ENCODE measurements around the gene PWP1.

PWP1 gene

GRCh38 chr12:107650977-107651376 is 34.6 kb upstream of the PWP1 start:
- H3K9ac ChIP-seq (ENCODE audit: low read length): no peak overlapping the region
- no peak for TF ChIP-seq EZH2 (optimal IDR thresholded peaks at IDR 0.05; ENCODE audit: low read depth, low read length)
- TF ChIP-seq, protein P1, sequence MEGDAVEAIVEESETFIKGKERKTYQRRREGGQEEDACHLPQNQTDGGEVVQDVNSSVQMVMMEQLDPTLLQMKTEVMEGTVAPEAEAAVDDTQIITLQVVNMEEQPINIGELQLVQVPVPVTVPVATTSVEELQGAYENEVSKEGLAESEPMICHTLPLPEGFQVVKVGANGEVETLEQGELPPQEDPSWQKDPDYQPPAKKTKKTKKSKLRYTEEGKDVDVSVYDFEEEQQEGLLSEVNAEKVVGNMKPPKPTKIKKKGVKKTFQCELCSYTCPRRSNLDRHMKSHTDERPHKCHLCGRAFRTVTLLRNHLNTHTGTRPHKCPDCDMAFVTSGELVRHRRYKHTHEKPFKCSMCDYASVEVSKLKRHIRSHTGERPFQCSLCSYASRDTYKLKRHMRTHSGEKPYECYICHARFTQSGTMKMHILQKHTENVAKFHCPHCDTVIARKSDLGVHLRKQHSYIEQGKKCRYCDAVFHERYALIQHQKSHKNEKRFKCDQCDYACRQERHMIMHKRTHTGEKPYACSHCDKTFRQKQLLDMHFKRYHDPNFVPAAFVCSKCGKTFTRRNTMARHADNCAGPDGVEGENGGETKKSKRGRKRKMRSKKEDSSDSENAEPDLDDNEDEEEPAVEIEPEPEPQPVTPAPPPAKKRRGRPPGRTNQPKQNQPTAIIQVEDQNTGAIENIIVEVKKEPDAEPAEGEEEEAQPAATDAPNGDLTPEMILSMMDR (IDR thresholded peaks at IDR 0.05; ENCODE audit: low read length): no peak
- H3K4me1 ChIP-seq (ENCODE audit: low read length): 0 out of 2 replicates have a peak, but pooled peaks cover 6% of the 10 kb centered on the region
- H4K20me1 ChIP-seq (ENCODE audit: insufficient read depth, low read length): no peaks in the 10 kb centered on the region
- no peak overlapping the region for H2AFZ ChIP-seq (ENCODE audit: low read length)
- H3K79me2 ChIP-seq (ENCODE audit: low read length): no peaks in the 10 kb centered on the region
- H3K4me3 ChIP-seq (ENCODE audit: low read length): no peak overlapping the region
- DNase-seq: no peak
- no peaks in the 10 kb centered on the region for H3K27me3 ChIP-seq (replicated peaks; ENCODE audit: insufficient read depth, low read length)
- H3K36me3 ChIP-seq (replicated peaks; ENCODE audit: insufficient read depth, low read length): no peaks in the 10 kb centered on the region
- H3K27ac ChIP-seq (ENCODE audit: low read length): no peak overlapping the region
- no peaks in the 10 kb centered on the region for H3K9me2 ChIP-seq (replicated peaks; ENCODE audit: insufficient read depth, low read length)
- H3K9me3 ChIP-seq (replicated peaks; ENCODE audit: insufficient read depth, low read length): no peaks in the 10 kb centered on the region
- H3F3A ChIP-seq (ENCODE audit: insufficient read depth, low read length): no peaks in the 10 kb centered on the region
- no peak overlapping the region for H3K4me2 ChIP-seq (ENCODE audit: low read depth, low read length)

- Histone ChIP-seq H3K27ac (ENCODE audit: low read length) (no peak overlapping the region), H3K9ac (ENCODE audit: low read length) (no peak overlapping the region), H3K4me2 (ENCODE audit: low read depth, low read length) (no peak overlapping the region), H3K9me2 (replicated peaks; ENCODE audit: insufficient read depth, low read length) (no peaks in the 10 kb centered on the region), H3K4me1 (ENCODE audit: low read length) (0 out of 2 replicates have a peak, but pooled peaks cover 6% of the 10 kb centered on the region), H3F3A (ENCODE audit: insufficient read depth, low read length) (no peaks in the 10 kb centered on the region), H3K27me3 (replicated peaks; ENCODE audit: insufficient read depth, low read length) (no peaks in the 10 kb centered on the region), H3K79me2 (ENCODE audit: low read length) (no peaks in the 10 kb centered on the region), H4K20me1 (ENCODE audit: insufficient read depth, low read length) (no peaks in the 10 kb centered on the region), H3K4me3 (ENCODE audit: low read length) (no peak overlapping the region), H3K36me3 (replicated peaks; ENCODE audit: insufficient read depth, low read length) (no peaks in the 10 kb centered on the region), H3K9me3 (replicated peaks; ENCODE audit: insufficient read depth, low read length) (no peaks in the 10 kb centered on the region), H2AFZ (ENCODE audit: low read length) (no peak overlapping the region)
- no peak for DNase-seq
- TF ChIP-seq EZH2 (optimal IDR thresholded peaks at IDR 0.05; ENCODE audit: low read depth, low read length): no peak
Measured at GRCh38 chr12:107651571-107652449, 33.8 kb upstream of the PWP1 start.

GRCh38 chr12:107653519-107653918 is 32.1 kb upstream of the PWP1 start:
- Histone ChIP-seq H3K4me3 (ENCODE audit: low read length) (no peak overlapping the region), H3K79me2 (ENCODE audit: low read length) (no peaks in the 10 kb centered on the region), H3K4me1 (ENCODE audit: low read length) (0 out of 2 replicates have a peak, but pooled peaks cover 6% of the 10 kb centered on the region), H3K9me2 (replicated peaks; ENCODE audit: insufficient read depth, low read length) (no peaks in the 10 kb centered on the region), H3K27me3 (replicated peaks; ENCODE audit: insufficient read depth, low read length) (no peaks in the 10 kb centered on the region), H3K9ac (ENCODE audit: low read length) (no peak overlapping the region), H2AFZ (ENCODE audit: low read length) (no peak overlapping the region), H3F3A (ENCODE audit: insufficient read depth, low read length) (no peaks in the 10 kb centered on the region), H3K9me3 (replicated peaks; ENCODE audit: insufficient read depth, low read length) (no peaks in the 10 kb centered on the region), H4K20me1 (ENCODE audit: insufficient read depth, low read length) (no peaks in the 10 kb centered on the region), H3K4me2 (ENCODE audit: low read depth, low read length) (no peak overlapping the region), H3K27ac (ENCODE audit: low read length) (no peak overlapping the region), H3K36me3 (replicated peaks; ENCODE audit: insufficient read depth, low read length) (no peaks in the 10 kb centered on the region)
- TF ChIP-seq EZH2phosphoT487 (IDR thresholded peaks at IDR 0.05; ENCODE audit: low read length): no peak
- TF ChIP-seq, protein P1 (IDR thresholded peaks at IDR 0.05; ENCODE audit: low read length): no peak
- no peak for TF ChIP-seq EZH2 (optimal IDR thresholded peaks at IDR 0.05; ENCODE audit: low read depth, low read length)
- DNase-seq: no peak

- 0 out of 2 replicates have a peak, but pooled peaks cover 6% of the 10 kb centered on the region for H3K4me1 ChIP-seq (ENCODE audit: low read length)
- no peaks in the 10 kb centered on the region for H3K79me2 ChIP-seq (ENCODE audit: low read length)
- no peaks in the 10 kb centered on the region for H3K9me2 ChIP-seq (replicated peaks; ENCODE audit: insufficient read depth, low read length)
- DNase-seq: no peak
- no peaks in the 10 kb centered on the region for H3K27me3 ChIP-seq (replicated peaks; ENCODE audit: insufficient read depth, low read length)
- TF ChIP-seq, protein P1 (IDR thresholded peaks at IDR 0.05; ENCODE audit: low read length): no peak
- TF ChIP-seq EZH2phosphoT487 (IDR thresholded peaks at IDR 0.05; ENCODE audit: low read length) (no peak), EZH2 (optimal IDR thresholded peaks at IDR 0.05; ENCODE audit: low read depth, low read length) (no peak)
- no peaks in the 10 kb centered on the region for H3F3A ChIP-seq (ENCODE audit: insufficient read depth, low read length)
- H3K27ac ChIP-seq (ENCODE audit: low read length): no peak overlapping the region
- no peaks in the 10 kb centered on the region for H4K20me1 ChIP-seq (ENCODE audit: insufficient read depth, low read length)
- H3K9me3 ChIP-seq (replicated peaks; ENCODE audit: insufficient read depth, low read length): no peaks in the 10 kb centered on the region
- H3K4me3 ChIP-seq (ENCODE audit: low read length): no peak overlapping the region
- no peak overlapping the region for H3K9ac ChIP-seq (ENCODE audit: low read length)
- no peak overlapping the region for H3K4me2 ChIP-seq (ENCODE audit: low read depth, low read length)
- no peak overlapping the region for H2AFZ ChIP-seq (ENCODE audit: low read length)
- H3K36me3 ChIP-seq (replicated peaks; ENCODE audit: insufficient read depth, low read length): no peaks in the 10 kb centered on the region
Measured at GRCh38 chr12:107654873-107655272, 30.7 kb upstream of the PWP1 start.

Measured in MM.1S (cell line).